IMR-90 (cell line): Measurements from ENCODE around the gene ARHGAP19. TPM values are rescaled to one million over a fixed set of nuclear protein-coding genes. Genes with fewer than 3 reads are reported as not detected.

Source experiments
- ATAC-seq: fragments of 200-7000 bp; cut with Tn5 transposase; 2 replicates; pipeline ENCODE4 v1.9.1; 2020; ENCODE audit warnings: low read depth, mild to moderate bottlenecking, moderate library complexity
- BruUV-seq: library from RNA; stranded (reverse); fragments of 400-500 nt; replicated peaks from 2 replicates; lab custom pipeline; 2021; lab: Mats Ljungman, UMichigan
- CTCF ChIA-PET: fragments of 300-600 bp; formaldehyde crosslinking; extraction: SDS; loops from one replicate; lab custom pipeline; 2021; ENCODE audit warnings: antibody characterized with exemption; lab: Yijun Ruan, JAX
- POLR2A ChIA-PET: fragments of 300-600 bp; sonication (Branson Sonifier 250); formaldehyde crosslinking; loops from one replicate; lab custom pipeline; 2022; ENCODE audit warnings: antibody characterized with exemption; ENCODE audit not compliant: unreplicated experiment; lab: Charles Lee
- DNase-seq: peaks from one replicate; pipeline ENCODE4 v3.0.0; 2013
- H2AFZ ChIP-seq: replicated peaks from 2 replicates; pipeline ENCODE3; 2013; ENCODE audit warnings: low read length, mild to moderate bottlenecking; ENCODE audit not compliant: poor library complexity
- H2AK5ac ChIP-seq: 2 replicates; pipeline ENCODE4 v1.6.1; 2013; ENCODE audit warnings: low read depth, low read length, inconsistent platforms
- H2AK9ac ChIP-seq: replicated peaks from 2 replicates; pipeline ENCODE3; 2013; ENCODE audit warnings: mild to moderate bottlenecking, low read depth, low read length, moderate library complexity; ENCODE audit not compliant: poor library complexity
- H2BK120ac ChIP-seq: 2 replicates; pipeline ENCODE4 v1.6.1; 2013; ENCODE audit warnings: low read depth, low read length, inconsistent platforms
- H2BK15ac ChIP-seq: 3 replicates; pipeline ENCODE4 v1.6.1; 2013; ENCODE audit warnings: low read depth, low read length, inconsistent platforms
- H2BK20ac ChIP-seq: 2 replicates; pipeline ENCODE4 v1.6.1; 2013; ENCODE audit warnings: low read depth, mild to moderate bottlenecking, inconsistent platforms, low read length, moderate library complexity
- H2BK5ac ChIP-seq: 2 replicates; pipeline ENCODE4 v1.6.1; 2013; ENCODE audit warnings: mild to moderate bottlenecking, low read depth, low read length, inconsistent platforms; ENCODE audit not compliant: poor library complexity, severe bottlenecking
- H3K14ac ChIP-seq: replicated peaks from 2 replicates; pipeline ENCODE4 v1.6.1; 2013; ENCODE audit warnings: low read depth, low read length, inconsistent platforms
- H3K18ac ChIP-seq: 2 replicates; pipeline ENCODE4 v1.6.1; 2013; ENCODE audit warnings: low read depth, low read length, control low read depth
- H3K23ac ChIP-seq: 2 replicates; pipeline ENCODE4 v1.6.1; 2013; ENCODE audit warnings: low read depth, low read length, inconsistent platforms
- H3K27ac ChIP-seq: 2 replicates; pipeline ENCODE4 v1.5.1; 2013; ENCODE audit warnings: mild to moderate bottlenecking, control low read depth, low read length; ENCODE audit not compliant: insufficient read depth
- H3K27me3 ChIP-seq: 2 replicates; pipeline ENCODE4 v1.6.1; 2013; ENCODE audit warnings: low read length; ENCODE audit not compliant: control insufficient read depth, insufficient read depth
- H3K36me3 ChIP-seq: 2 replicates; pipeline ENCODE4 v1.6.1; 2013; ENCODE audit warnings: low read length, mixed read lengths; ENCODE audit not compliant: control insufficient read depth, insufficient read depth
- H3K4ac ChIP-seq: 2 replicates; pipeline ENCODE4 v1.6.1; 2013; ENCODE audit warnings: low read depth, low read length, inconsistent platforms
- H3K4me1 ChIP-seq: 2 replicates; pipeline ENCODE4 v1.6.1; 2013; ENCODE audit warnings: low read length, mixed read lengths; ENCODE audit not compliant: control insufficient read depth, insufficient read depth
- H3K4me2 ChIP-seq: 2 replicates; pipeline ENCODE4 v1.6.1; 2013; ENCODE audit warnings: low read depth, mild to moderate bottlenecking, control low read depth, low read length, moderate library complexity
- H3K4me3 ChIP-seq: 2 replicates; pipeline ENCODE4 v1.5.1; 2013; ENCODE audit warnings: low read depth, mild to moderate bottlenecking, control low read depth, low read length, moderate library complexity; ENCODE audit not compliant: insufficient read depth
- H3K56ac ChIP-seq: 2 replicates; pipeline ENCODE4 v1.6.1; 2013; ENCODE audit warnings: low read length, inconsistent platforms; ENCODE audit not compliant: insufficient read depth; ENCODE audit errors: extremely low read depth
- H3K79me1 ChIP-seq, 2 experiments: 2 replicates each; pipeline ENCODE4 v1.6.1; 2013; ENCODE audit warnings: low read length in 2 of 2, inconsistent platforms in 1 of 2, low read depth in 1 of 2
- H3K9ac ChIP-seq: 2 replicates; pipeline ENCODE4 v1.6.1; 2013; ENCODE audit warnings: low read depth, low read length, control low read depth
- H3K9me1 ChIP-seq: 2 replicates; pipeline ENCODE4 v1.6.1; 2013; ENCODE audit warnings: low read length, inconsistent platforms; ENCODE audit not compliant: insufficient read depth
- H3K9me3 ChIP-seq: 2 replicates; pipeline ENCODE4 v1.6.1; 2013; ENCODE audit warnings: low read length; ENCODE audit not compliant: control insufficient read depth, insufficient read depth
- H4K20me1 ChIP-seq: 2 replicates; pipeline ENCODE4 v1.6.1; 2013; ENCODE audit warnings: low read length, inconsistent platforms; ENCODE audit not compliant: insufficient read depth
- H4K5ac ChIP-seq: 2 replicates; pipeline ENCODE4 v1.6.1; 2013; ENCODE audit warnings: mild to moderate bottlenecking, low read depth, low read length, control low read depth
- H4K8ac ChIP-seq, 2 experiments: 2 replicates each; pipeline ENCODE4 v1.6.1; 2013; ENCODE audit warnings: low read depth in 2 of 2, low read length in 2 of 2, control low read depth in 1 of 2, inconsistent platforms in 1 of 2
- H4K91ac ChIP-seq: 2 replicates; pipeline ENCODE4 v1.6.1; 2013; ENCODE audit warnings: low read depth, low read length, inconsistent platforms; ENCODE audit not compliant: insufficient read depth
- BHLHE40 ChIP-seq: fragments of 150-350 bp; IDR thresholded peaks from 2 replicates; pipeline ENCODE4 v1.6.1; 2016; ENCODE audit warnings: mild to moderate bottlenecking, low read depth, low read length
- CEBPB ChIP-seq: IDR thresholded peaks from 2 replicates; pipeline ENCODE4 v1.6.1; 2012; ENCODE audit warnings: low read depth, low read length, improper control_type of control experiment
- CHD1 ChIP-seq: IDR thresholded peaks from 2 replicates; pipeline ENCODE4 v1.6.1; 2012; ENCODE audit warnings: low read depth, low read length, improper control_type of control experiment
- MAFK ChIP-seq: IDR thresholded peaks from 2 replicates; pipeline ENCODE4 v1.6.1; 2012; ENCODE audit warnings: low read depth, low read length, improper control_type of control experiment
- MAZ ChIP-seq: IDR thresholded peaks from 2 replicates; pipeline ENCODE4 v1.6.1; 2012; ENCODE audit warnings: low read depth, mild to moderate bottlenecking, low read length, improper control_type of control experiment, moderate library complexity, borderline replicate concordance
- MXI1 ChIP-seq: IDR thresholded peaks from 2 replicates; pipeline ENCODE4 v1.6.1; 2012; ENCODE audit warnings: low read depth, mild to moderate bottlenecking, low read length, moderate library complexity, borderline replicate concordance
- NFE2L2 ChIP-seq: fragments of 150-350 bp; IDR thresholded peaks from 2 replicates; pipeline ENCODE4 v1.6.1; 2016; ENCODE audit warnings: low read depth, mild to moderate bottlenecking, low read length
- POLR2A ChIP-seq: IDR thresholded peaks from 2 replicates; pipeline ENCODE4 v1.6.1; 2012; ENCODE audit warnings: mild to moderate bottlenecking, low read depth, low read length
- RAD21 ChIP-seq: IDR thresholded peaks from 2 replicates; pipeline ENCODE4 v1.6.1; 2012; ENCODE audit warnings: low read length, improper control_type of control experiment
- RCOR1 ChIP-seq: IDR thresholded peaks from 2 replicates; pipeline ENCODE4 v1.6.1; 2012; ENCODE audit warnings: mild to moderate bottlenecking, low read length, improper control_type of control experiment; ENCODE audit not compliant: insufficient replicate concordance
- RFX5 ChIP-seq: IDR thresholded peaks from 2 replicates; pipeline ENCODE4 v1.8.0; 2012; ENCODE audit warnings: low read depth, mild to moderate bottlenecking, low read length, moderate library complexity
- SMC3 ChIP-seq: fragments of 150-350 bp; IDR thresholded peaks from 2 replicates; pipeline ENCODE4 v1.6.1; 2016; ENCODE audit warnings: low read depth, mild to moderate bottlenecking, antibody characterized with exemption, low read length, moderate library complexity
- USF2 ChIP-seq: fragments of 150-350 bp; IDR thresholded peaks from 2 replicates; pipeline ENCODE4 v1.6.1; 2017; ENCODE audit warnings: mild to moderate bottlenecking, antibody characterized with exemption, low read length, low read depth
- WGBS, 2 experiments: methylation state at CpG; one replicate each; pipeline versions ENCODE4 v1.1.5 to v1.1.7; 2013; ENCODE audit warnings: missing lambda C conversion rate in 2 of 2; ENCODE audit not compliant: insufficient read length in 1 of 2; ENCODE audit errors: extremely low coverage in 2 of 2; 5-methylcytosine and 5-hydroxymethylcytosine counted together
- dilution Hi-C: fragments of 300-500 bp; cut with HindIII; formaldehyde crosslinking; loops from one replicate; pipeline ENCODE4 v1.14.3; 2018; ENCODE audit warnings: low sequenced_read_pairs; ENCODE audit not compliant: unreplicated experiment
- in situ Hi-C: fragments of 300-500 bp; cut with MboI; formaldehyde crosslinking; loops from 3 replicates; pipeline ENCODE4 v1.14.3; 2019; ENCODE audit warnings: low sequenced_read_pairs, inconsistent platforms, mixed read lengths
- intact Hi-C: fragments of 100-400 bp; cut with micrococcal nuclease; formaldehyde crosslinking; loops from 2 replicates; pipeline ENCODE4 v1.10.0; 2022
- polyA plus RNA-seq, 3 experiments: library from polyadenylated mRNA; depleted of rRNA; stranded (reverse); fragments of >200 nt; gene quantifications; 2 replicates each; pipeline ENCODE4 v1.2.3, GENCODE V29; 2012; ENCODE audit warnings: low replicate concordance in 1 of 3
- total RNA-seq: library from RNA; depleted of rRNA; stranded (reverse); fragments of >200 nt; gene quantifications from 2 replicates; pipeline ENCODE4 v1.2.3, GENCODE V29; 2012
- TF ChIP-seq, protein P1 (sequence below): conservative IDR thresholded peaks from 2 replicates; pipeline ENCODE4 v1.5.1; 2012; ENCODE audit warnings: mild to moderate bottlenecking, low read depth, low read length, improper control_type of control experiment

Gene ARHGAP19
- total and polyA plus RNA-seq, 2 of the 4 experiments (the other 2 are of a cell fraction) = 6.3 to 7.0 TPM

DNA sequence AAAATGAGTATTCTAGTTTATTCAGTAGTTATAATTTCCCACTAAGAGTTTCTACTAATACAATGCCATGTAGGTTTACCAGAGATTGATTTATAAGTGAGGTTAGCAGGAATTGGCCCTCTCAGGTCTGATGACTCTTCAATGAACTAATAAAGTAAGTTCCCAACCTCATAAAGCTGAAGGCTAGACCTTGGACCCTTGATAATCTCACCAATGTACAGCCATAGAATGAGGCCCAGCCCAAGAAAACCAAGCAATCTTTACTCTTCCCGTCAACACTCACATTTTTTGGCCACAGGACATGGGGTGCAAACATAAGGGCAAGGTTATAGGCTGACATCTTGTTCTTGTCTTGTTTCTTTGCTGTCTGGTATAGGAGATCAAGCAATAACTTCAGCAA is 33.3 kb downstream of the ARHGAP19 start:
- Histone ChIP-seq H2AFZ (no peak overlapping the region), H3K14ac (no peak overlapping the region), H2BK120ac (no peak overlapping the region), H3K9me3 (no peaks in the 10 kb centered on the region), H3K4me1 (no peaks in the 10 kb centered on the region), H3K27ac (no peak overlapping the region), H4K8ac (no peak overlapping the region), H3K23ac (no peak overlapping the region), H3K9me1 (no peaks in the 10 kb centered on the region), H3K36me3 (peaks cover 6% of the 10 kb centered on the region), H2BK15ac (no peak overlapping the region), H3K56ac (no peak overlapping the region), H3K4ac (no peak overlapping the region), H3K4me3 (no peak overlapping the region), H4K5ac (no peak overlapping the region), H3K27me3 (no peaks in the 10 kb centered on the region), H4K91ac (no peak overlapping the region), H3K4me2 (no peak overlapping the region), H4K20me1 (no peaks in the 10 kb centered on the region), H3K9ac (no peak overlapping the region), H2AK5ac (no peak overlapping the region), H2BK20ac (no peak overlapping the region), H2AK9ac (no peak overlapping the region), H3K79me1 (no peaks in the 10 kb centered on the region; a peak in 1 of 4 replicates), H3K18ac (no peak overlapping the region), H2BK5ac (no peak overlapping the region)
- intact Hi-C loops = no loop called here
- dilution Hi-C loops = no loop called here
- POLR2A ChIA-PET = no interaction called here
- CTCF ChIA-PET = no interaction called here
- DNase-seq (no peak), ATAC-seq (no peak)
- TF ChIP-seq MAZ (no peak), MAFK (no peak), USF2 (no peak), RAD21 (no peak), CEBPB (no peak), RCOR1 (no peak), CHD1 (no peak), NFE2L2 (no peak), RFX5 (no peak), MXI1 (no peak), BHLHE40 (no peak), SMC3 (no peak), POLR2A (no peak)
- TF ChIP-seq, protein P1, sequence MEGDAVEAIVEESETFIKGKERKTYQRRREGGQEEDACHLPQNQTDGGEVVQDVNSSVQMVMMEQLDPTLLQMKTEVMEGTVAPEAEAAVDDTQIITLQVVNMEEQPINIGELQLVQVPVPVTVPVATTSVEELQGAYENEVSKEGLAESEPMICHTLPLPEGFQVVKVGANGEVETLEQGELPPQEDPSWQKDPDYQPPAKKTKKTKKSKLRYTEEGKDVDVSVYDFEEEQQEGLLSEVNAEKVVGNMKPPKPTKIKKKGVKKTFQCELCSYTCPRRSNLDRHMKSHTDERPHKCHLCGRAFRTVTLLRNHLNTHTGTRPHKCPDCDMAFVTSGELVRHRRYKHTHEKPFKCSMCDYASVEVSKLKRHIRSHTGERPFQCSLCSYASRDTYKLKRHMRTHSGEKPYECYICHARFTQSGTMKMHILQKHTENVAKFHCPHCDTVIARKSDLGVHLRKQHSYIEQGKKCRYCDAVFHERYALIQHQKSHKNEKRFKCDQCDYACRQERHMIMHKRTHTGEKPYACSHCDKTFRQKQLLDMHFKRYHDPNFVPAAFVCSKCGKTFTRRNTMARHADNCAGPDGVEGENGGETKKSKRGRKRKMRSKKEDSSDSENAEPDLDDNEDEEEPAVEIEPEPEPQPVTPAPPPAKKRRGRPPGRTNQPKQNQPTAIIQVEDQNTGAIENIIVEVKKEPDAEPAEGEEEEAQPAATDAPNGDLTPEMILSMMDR = no peak
- no CpG with 5 or more reads among the region's 1 CpG for WGBS, 2 experiments
- in situ Hi-C loops = no loop called here
- BruUV-seq = no TSS peak
